ENCODE results near the gene AFF2.

Gene AFF2

GRCh38 chrX:148567779-148568178 lies 67.4 kb downstream of the AFF2 start:
- no peak for DNase-seq (ENCODE audit: insufficient read length)
- no peak for TF ChIP-seq TAF1 (IDR thresholded peaks at IDR 0.05; ENCODE audit: borderline replicate concordance, low read depth, low read length)
- FAIRE-seq: no peak

GRCh38 chrX:148568763-148569162 lies 68.3 kb downstream of the AFF2 start:
- TF ChIP-seq POLR2A (IDR thresholded peaks at IDR 0.05; ENCODE audit: low read depth, low read length) (no peak), TAF1 (IDR thresholded peaks at IDR 0.05; ENCODE audit: borderline replicate concordance, low read depth, low read length) (no peak), POLR2AphosphoS5 (IDR thresholded peaks at IDR 0.05; ENCODE audit: low read depth, low read length) (no peak)
- no peak for DNase-seq (ENCODE audit: insufficient read length)
- no peak for FAIRE-seq

- DNase-seq (ENCODE audit: insufficient read length) (no peak), FAIRE-seq (no peak)
- TF ChIP-seq TAF1 (IDR thresholded peaks at IDR 0.05; ENCODE audit: borderline replicate concordance, low read depth, low read length) (no peak), POLR2AphosphoS5 (IDR thresholded peaks at IDR 0.05; ENCODE audit: low read depth, low read length) (no peak), POLR2A (IDR thresholded peaks at IDR 0.05; ENCODE audit: low read depth, low read length) (no peak)
Measured at GRCh38 chrX:148572337-148572736, 71.9 kb downstream of the AFF2 start.

- DNase-seq (ENCODE audit: insufficient read length) (no peak), FAIRE-seq (no peak)
- no peak for TF ChIP-seq TAF1 (IDR thresholded peaks at IDR 0.05; ENCODE audit: borderline replicate concordance, low read depth, low read length)
- TF ChIP-seq POLR2A (IDR thresholded peaks at IDR 0.05; ENCODE audit: low read depth, low read length): no peak
- no peak for TF ChIP-seq POLR2AphosphoS5 (IDR thresholded peaks at IDR 0.05; ENCODE audit: low read depth, low read length)
Measured at GRCh38 chrX:148573119-148573518, 72.7 kb downstream of the AFF2 start.

GRCh38 chrX:148574237-148574973 lies 74.0 kb downstream of the AFF2 start:
- DNase-seq (ENCODE audit: insufficient read length): no peak
- no peak for FAIRE-seq
- TF ChIP-seq POLR2AphosphoS5 (IDR thresholded peaks at IDR 0.05; ENCODE audit: low read depth, low read length) (no peak), TAF1 (IDR thresholded peaks at IDR 0.05; ENCODE audit: borderline replicate concordance, low read depth, low read length) (no peak), POLR2A (IDR thresholded peaks at IDR 0.05; ENCODE audit: low read depth, low read length) (no peak)

DNA sequence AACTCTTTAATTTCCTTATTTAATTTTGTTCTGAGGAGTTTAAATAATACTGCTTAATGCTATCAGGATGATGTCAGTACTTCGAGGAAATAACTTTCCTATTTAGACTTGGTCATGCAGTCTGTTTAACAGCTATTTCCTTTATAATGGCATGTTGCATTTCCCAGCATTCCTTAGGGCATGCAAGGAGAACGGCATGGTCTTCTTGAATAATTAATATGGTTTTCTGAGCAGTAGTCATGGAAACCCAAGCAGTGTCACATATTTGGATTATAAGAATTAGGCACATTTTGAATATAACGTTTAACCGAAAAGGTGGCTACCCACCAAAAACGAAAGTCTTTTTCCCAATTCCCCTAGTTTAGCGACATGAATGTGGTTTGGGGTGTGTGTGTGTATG lies 76.0 kb downstream of the AFF2 start:
- DNase-seq (ENCODE audit: insufficient read length) (no peak), FAIRE-seq (no peak)
- TF ChIP-seq POLR2AphosphoS5 (IDR thresholded peaks at IDR 0.05; ENCODE audit: low read depth, low read length): no peak
- TF ChIP-seq POLR2A (IDR thresholded peaks at IDR 0.05; ENCODE audit: low read depth, low read length): no peak
- no peak for TF ChIP-seq TAF1 (IDR thresholded peaks at IDR 0.05; ENCODE audit: borderline replicate concordance, low read depth, low read length)

GRCh38 chrX:148577741-148578140 lies 77.3 kb downstream of the AFF2 start:
- FAIRE-seq: no peak
- DNase-seq (ENCODE audit: insufficient read length): no peak
- TF ChIP-seq TAF1 (IDR thresholded peaks at IDR 0.05; ENCODE audit: borderline replicate concordance, low read depth, low read length) (no peak), POLR2A (IDR thresholded peaks at IDR 0.05; ENCODE audit: low read depth, low read length) (no peak)

- DNase-seq (ENCODE audit: insufficient read length) (no peak), FAIRE-seq (no peak)
- TF ChIP-seq POLR2A (IDR thresholded peaks at IDR 0.05; ENCODE audit: low read depth, low read length) (no peak), TAF1 (IDR thresholded peaks at IDR 0.05; ENCODE audit: borderline replicate concordance, low read depth, low read length) (no peak), POLR2AphosphoS5 (IDR thresholded peaks at IDR 0.05; ENCODE audit: low read depth, low read length) (no peak)
Measured at GRCh38 chrX:148580016-148580415, 79.6 kb downstream of the AFF2 start.

GRCh38 chrX:148582353-148582752 lies 81.9 kb downstream of the AFF2 start:
- TF ChIP-seq POLR2A (IDR thresholded peaks at IDR 0.05; ENCODE audit: low read depth, low read length) (no peak), TAF1 (IDR thresholded peaks at IDR 0.05; ENCODE audit: borderline replicate concordance, low read depth, low read length) (no peak), POLR2AphosphoS5 (IDR thresholded peaks at IDR 0.05; ENCODE audit: low read depth, low read length) (no peak)
- DNase-seq (ENCODE audit: insufficient read length) (no peak), FAIRE-seq (no peak)

- DNase-seq (ENCODE audit: insufficient read length): no peak
- TF ChIP-seq POLR2AphosphoS5 (IDR thresholded peaks at IDR 0.05; ENCODE audit: low read depth, low read length) (no peak), TAF1 (IDR thresholded peaks at IDR 0.05; ENCODE audit: borderline replicate concordance, low read depth, low read length) (no peak), POLR2A (IDR thresholded peaks at IDR 0.05; ENCODE audit: low read depth, low read length) (no peak)
- FAIRE-seq: no peak
Measured at GRCh38 chrX:148588649-148589310, 88.4 kb downstream of the AFF2 start.

- no peak for FAIRE-seq
Measured at GRCh38 chrX:148592595-148592994, 92.2 kb downstream of the AFF2 start.

GRCh38 chrX:148593146-148593545 lies 92.7 kb downstream of the AFF2 start:
- FAIRE-seq (no peak), DNase-seq (ENCODE audit: insufficient read length) (no peak)
- TF ChIP-seq TAF1 (IDR thresholded peaks at IDR 0.05; ENCODE audit: borderline replicate concordance, low read depth, low read length) (no peak), POLR2AphosphoS5 (IDR thresholded peaks at IDR 0.05; ENCODE audit: low read depth, low read length) (no peak), POLR2A (IDR thresholded peaks at IDR 0.05; ENCODE audit: low read depth, low read length) (no peak)

More at GRCh38 chrX:148592595-148592994, 92.2 kb downstream of the AFF2 start:
- DNase-seq (ENCODE audit: insufficient read length): no peak
- no peak for TF ChIP-seq POLR2AphosphoS5 (IDR thresholded peaks at IDR 0.05; ENCODE audit: low read depth, low read length)
- no peak for TF ChIP-seq POLR2A (IDR thresholded peaks at IDR 0.05; ENCODE audit: low read depth, low read length)
- TF ChIP-seq TAF1 (IDR thresholded peaks at IDR 0.05; ENCODE audit: borderline replicate concordance, low read depth, low read length): no peak

All from GM12892 (cell line).